Neural cell (in vitro differentiated cells): ENCODE results near the gene SLAMF7. TPM values are rescaled to one million over a fixed set of nuclear protein-coding genes. Genes with fewer than 3 reads are reported as not detected.

Experiments used
- H2AFZ ChIP-seq: fragments of 200-600, 300-800 bp; sonication (generic), shearing (Covaris generic); 2 replicates; pipeline ENCODE4 v1.6.0; 2014; ENCODE audit warnings: low read depth, mild to moderate bottlenecking, antibody characterized with exemption, low read length, moderate library complexity
- H3F3A ChIP-seq: fragments of 200-600 bp; shearing (Covaris generic); 2 replicates; pipeline ENCODE4 v1.6.1; 2016; ENCODE audit warnings: mild to moderate bottlenecking, moderate library complexity, mixed read lengths, antibody characterized with exemption, low read length; ENCODE audit not compliant: insufficient read depth, poor library complexity, severe bottlenecking
- H3K27ac ChIP-seq: fragments of 200-600, 300-800 bp; sonication (generic), shearing (Covaris generic); 2 replicates; pipeline ENCODE4 v1.5.1; 2014; ENCODE audit warnings: mild to moderate bottlenecking, low read length, moderate library complexity
- H3K27me3 ChIP-seq: fragments of 300-800, 200-600 bp; sonication (generic), shearing (Covaris generic); 2 replicates; pipeline ENCODE4 v1.6.0; 2014; ENCODE audit warnings: mild to moderate bottlenecking, low read depth, low read length, moderate library complexity; ENCODE audit not compliant: insufficient read depth
- H3K36me3 ChIP-seq: fragments of 300-800, 200-600 bp; sonication (generic), shearing (Covaris generic); 2 replicates; pipeline ENCODE4 v1.5.1; 2014; ENCODE audit warnings: mild to moderate bottlenecking, antibody characterized with exemption, low read length, moderate library complexity; ENCODE audit not compliant: insufficient read depth
- H3K4me2 ChIP-seq: fragments of 300-800, 200-600 bp; sonication (generic), shearing (Covaris generic); 2 replicates; pipeline ENCODE4 v1.6.0; 2014; ENCODE audit warnings: mild to moderate bottlenecking, low read length
- H3K4me3 ChIP-seq: fragments of 300-800, 200-600 bp; sonication (generic), shearing (Covaris generic); 2 replicates; pipeline ENCODE4 v1.5.1; 2014; ENCODE audit warnings: mild to moderate bottlenecking, low read length, moderate library complexity
- H3K79me2 ChIP-seq: fragments of 200-600 bp; shearing (Covaris generic); replicated peaks from 2 replicates; pipeline ENCODE4 v1.6.0; 2014; ENCODE audit warnings: mild to moderate bottlenecking, low read length, moderate library complexity; ENCODE audit not compliant: insufficient read depth
- H3K9ac ChIP-seq: fragments of 300-800, 200-600 bp; sonication (generic), shearing (Covaris generic); 2 replicates; pipeline ENCODE4 v1.6.1; 2016; ENCODE audit warnings: mild to moderate bottlenecking, low read length, mixed read lengths
- H3K9me2 ChIP-seq: fragments of 200-600 bp; shearing (Covaris generic); 2 replicates; pipeline ENCODE4 v1.6.1; 2016; ENCODE audit warnings: mild to moderate bottlenecking, low read length, mixed read lengths; ENCODE audit not compliant: insufficient read depth
- H3K9me3 ChIP-seq: fragments of 200-600, 300-800 bp; sonication (generic), shearing (Covaris generic); 2 replicates; pipeline ENCODE4 v1.6.1; 2016; ENCODE audit warnings: mild to moderate bottlenecking, mixed run types, low read length, moderate library complexity, mixed read lengths
- H4K20me1 ChIP-seq: fragments of 200-600 bp; shearing (Covaris generic); 2 replicates; pipeline ENCODE4 v1.6.1; 2016; ENCODE audit warnings: mild to moderate bottlenecking, mixed run types; ENCODE audit not compliant: insufficient read depth
- CTCF ChIP-seq: fragments of 450-650 bp; IDR thresholded peaks from 2 replicates; pipeline ENCODE4 v1.5.1; 2014; ENCODE audit warnings: antibody characterized with exemption, mild to moderate bottlenecking, moderate library complexity; ENCODE audit not compliant: poor library complexity, severe bottlenecking
- EP300 ChIP-seq: fragments of 450-650 bp; conservative IDR thresholded peaks from 2 replicates; pipeline ENCODE4 v1.6.1; 2014; ENCODE audit warnings: antibody characterized with exemption, mild to moderate bottlenecking, moderate library complexity; ENCODE audit not compliant: poor library complexity, severe bottlenecking
- EZH2 ChIP-seq: fragments of 200-600, 300-800 bp; shearing (Covaris generic), sonication (generic); IDR thresholded peaks from 2 replicates; pipeline ENCODE4 v1.6.1; 2014; ENCODE audit warnings: antibody characterized with exemption, low read length, borderline replicate concordance, mild to moderate bottlenecking; ENCODE audit not compliant: insufficient read depth, poor library complexity, severe bottlenecking
- MXI1 ChIP-seq: fragments of 450-650 bp; conservative IDR thresholded peaks from 2 replicates; pipeline ENCODE4 v1.6.1; 2014; ENCODE audit warnings: antibody characterized with exemption, mild to moderate bottlenecking; ENCODE audit not compliant: poor library complexity, severe bottlenecking
- POLR2AphosphoS5 ChIP-seq: IDR thresholded peaks from 2 replicates; pipeline ENCODE4 v1.6.1; 2012
- RAD21 ChIP-seq: fragments of 450-650 bp; conservative IDR thresholded peaks from 2 replicates; pipeline ENCODE4 v1.6.1; 2014; ENCODE audit warnings: antibody characterized with exemption, mild to moderate bottlenecking, moderate library complexity
- REST ChIP-seq: IDR thresholded peaks from 2 replicates; pipeline ENCODE4 v1.6.1; 2012; ENCODE audit warnings: borderline replicate concordance
- SMC3 ChIP-seq: fragments of 450-650 bp; conservative IDR thresholded peaks from 2 replicates; pipeline ENCODE4 v1.6.1; 2014; ENCODE audit warnings: antibody characterized with exemption, mild to moderate bottlenecking, moderate library complexity; ENCODE audit not compliant: poor library complexity
- TAF1 ChIP-seq: IDR thresholded peaks from 2 replicates; pipeline ENCODE4 v1.6.1; 2012; ENCODE audit warnings: low read depth
- polyA plus RNA-seq: library from polyadenylated mRNA; depleted of rRNA; stranded (reverse); fragments of >200 nt; gene quantifications from 2 replicates; pipeline ENCODE4 v1.2.3, GENCODE V29; 2014

The SLAMF7 gene
- polyA plus RNA-seq, 1 donor from 2014 or later = not detected

DNA sequence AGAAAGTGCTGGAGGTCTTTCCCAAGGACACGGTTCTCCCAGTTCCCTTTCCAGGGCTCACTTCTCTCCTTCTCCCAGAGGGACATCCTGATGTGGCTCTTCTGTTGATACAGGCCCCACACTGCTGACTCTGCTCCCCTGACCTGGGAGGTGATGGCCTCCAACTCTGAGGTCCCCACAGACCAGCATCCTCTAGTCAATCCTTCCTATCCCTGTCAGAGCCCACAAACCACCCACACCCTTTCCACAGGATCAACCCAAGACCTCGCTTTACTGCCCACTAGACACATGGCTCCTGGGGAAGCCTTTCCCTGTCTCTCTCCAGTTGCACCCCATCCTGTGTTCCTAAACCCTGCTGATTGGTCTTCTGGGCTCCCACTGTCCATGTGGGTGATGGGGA lies 11.6 kb downstream of the SLAMF7 start:
- TF ChIP-seq TAF1 (no peak), REST (no peak), SMC3 (no peak), POLR2AphosphoS5 (no peak), CTCF (no peak), MXI1 (no peak), EP300 (no peak), EZH2 (no peak), RAD21 (no peak)
- Histone ChIP-seq H3K9me3 (no peaks in the 10 kb centered on the region), H3K79me2 (no peaks in the 10 kb centered on the region), H3K9me2 (no peaks in the 10 kb centered on the region), H3K9ac (no peak overlapping the region), H3K36me3 (no peaks in the 10 kb centered on the region), H3K27me3 (no peaks in the 10 kb centered on the region), H4K20me1 (no peaks in the 10 kb centered on the region), H3K27ac (no peak overlapping the region), H3K4me3 (no peak overlapping the region), H3K4me2 (no peak overlapping the region), H3F3A (no peaks in the 10 kb centered on the region), H2AFZ (no peak overlapping the region)

DNA sequence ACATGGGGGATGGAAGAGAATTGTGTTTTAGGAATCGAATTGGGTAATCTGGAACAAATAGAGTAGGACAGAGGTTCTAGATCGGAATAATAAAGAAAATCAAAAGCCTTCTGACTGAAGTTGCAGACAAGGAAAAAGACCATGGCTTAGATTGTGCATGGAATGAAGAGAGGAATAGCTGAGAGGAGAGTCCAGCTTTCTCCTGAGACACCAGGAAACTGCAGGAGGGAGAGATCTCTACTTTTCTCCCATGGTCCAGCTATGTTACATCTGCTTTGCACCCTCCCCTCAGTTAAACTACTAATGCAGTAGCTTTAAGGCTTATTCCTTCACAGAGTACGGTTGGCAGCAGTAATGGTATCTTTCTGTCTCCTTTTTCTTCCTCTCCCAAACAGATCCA lies 13.4 kb downstream of the SLAMF7 start:
- Histone ChIP-seq H3K79me2 (no peaks in the 10 kb centered on the region), H2AFZ (no peak overlapping the region), H3K4me3 (no peak overlapping the region), H3F3A (no peaks in the 10 kb centered on the region), H3K9me3 (no peaks in the 10 kb centered on the region), H3K27me3 (no peaks in the 10 kb centered on the region), H4K20me1 (no peaks in the 10 kb centered on the region), H3K27ac (no peak overlapping the region), H3K9me2 (no peaks in the 10 kb centered on the region), H3K4me2 (no peak overlapping the region), H3K9ac (no peak overlapping the region), H3K36me3 (no peaks in the 10 kb centered on the region)
- TF ChIP-seq MXI1 (no peak), CTCF (no peak)
